Measurements from ENCODE around the gene CIRBP. TPM values are rescaled to one million over a fixed set of nuclear protein-coding genes. Genes with fewer than 3 reads are reported as not detected.

The CIRBP gene
- total and polyA plus RNA-seq, 2 of the 13 experiments (the other 11 are each of a cell fraction or from before 2014, with no cell fraction given) = 133 to 140 TPM

DNA sequence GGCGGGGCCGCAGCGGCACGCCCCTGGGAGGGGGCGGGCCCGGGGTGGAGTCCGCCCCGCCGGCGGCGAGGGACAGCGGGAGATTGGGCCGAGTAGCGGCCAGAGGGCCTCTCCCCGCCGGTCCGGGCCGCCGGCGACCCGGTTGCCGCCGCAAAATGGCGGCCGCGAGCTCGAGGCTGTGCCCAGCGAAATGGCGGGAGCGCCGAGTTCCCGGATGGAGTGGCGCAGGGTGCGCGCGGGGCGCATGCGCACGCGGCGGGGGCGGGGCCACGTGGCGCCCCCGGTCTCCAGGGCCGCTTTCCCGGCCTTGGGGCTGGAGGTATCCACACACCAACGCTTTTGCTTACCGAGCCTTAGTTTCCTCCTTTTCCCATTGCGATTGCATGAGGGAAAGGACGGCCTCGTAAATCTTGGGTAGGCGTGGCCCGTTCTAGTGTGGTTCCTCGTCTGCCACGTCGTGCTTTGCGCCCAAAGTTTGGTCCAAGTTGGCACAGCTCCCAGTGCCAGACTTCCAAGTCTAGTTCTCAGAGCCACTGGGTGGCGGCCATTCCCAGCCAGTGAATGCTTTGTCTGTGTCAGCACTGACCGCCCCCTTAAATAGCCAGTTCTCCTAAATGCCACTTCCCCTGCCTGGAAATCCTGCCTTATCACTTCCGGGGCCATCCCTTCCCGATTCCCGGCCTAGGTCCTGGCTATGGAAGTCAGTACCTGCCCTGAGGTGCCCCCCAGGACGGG is 513 bp downstream of the CIRBP start (continued):
- no peak for TF ChIP-seq JARID2 (CRISPR knock-in tag; IDR thresholded peaks at IDR 0.05; ENCODE audit: insufficient replicate concordance)
- TF ChIP-seq ZNF33A (CRISPR knock-in tag; IDR thresholded peaks at IDR 0.05; ENCODE audit: borderline replicate concordance) = no peak
- TF ChIP-seq ZZZ3 (CRISPR knock-in tag; IDR thresholded peaks at IDR 0.05; ENCODE audit: borderline replicate concordance) = 0 out of 2 replicates have a peak, but pooled peaks have one; percentile 15
- TF ChIP-seq MLLT10 (CRISPR knock-in tag; IDR thresholded peaks at IDR 0.05) = no peak
- TF ChIP-seq ZNF768 (CRISPR knock-in tag; IDR thresholded peaks at IDR 0.05) = peak; percentile 79
- TF ChIP-seq ONECUT2 (CRISPR knock-in tag; IDR thresholded peaks at IDR 0.05) = no peak
- TF ChIP-seq, protein P1, sequence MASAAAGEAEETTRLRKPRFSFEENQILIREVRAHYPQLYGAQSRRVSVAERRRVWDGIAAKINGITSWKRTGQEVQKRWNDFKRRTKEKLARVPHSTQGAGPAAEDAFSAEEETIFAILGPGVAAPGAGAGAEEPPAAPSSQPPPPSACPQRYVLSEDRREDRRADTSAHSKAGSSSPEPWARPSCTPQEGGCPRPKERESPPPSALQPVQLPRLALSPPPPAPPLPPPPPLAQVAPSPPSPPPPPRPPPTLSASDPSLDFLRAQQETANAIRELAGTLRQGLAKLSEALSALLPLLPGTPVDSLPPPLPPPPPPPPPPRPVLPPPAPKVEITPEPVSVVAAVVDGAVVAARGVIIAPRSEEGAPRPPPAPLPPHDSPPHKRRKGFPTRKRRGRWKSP (CRISPR knock-in tag; IDR thresholded peaks at IDR 0.05) = 0 out of 2 replicates have a peak, but pooled peaks have one; percentile 38
- TF ChIP-seq ATF7-NPFF (CRISPR knock-in tag; IDR thresholded peaks at IDR 0.05; ENCODE audit: low read depth) = peak; percentile 88
- TF ChIP-seq ASH2L (IDR thresholded peaks at IDR 0.05; ENCODE audit: insufficient read length, low read depth, low read length) = peak; percentile 37
- TF ChIP-seq, protein P2, sequence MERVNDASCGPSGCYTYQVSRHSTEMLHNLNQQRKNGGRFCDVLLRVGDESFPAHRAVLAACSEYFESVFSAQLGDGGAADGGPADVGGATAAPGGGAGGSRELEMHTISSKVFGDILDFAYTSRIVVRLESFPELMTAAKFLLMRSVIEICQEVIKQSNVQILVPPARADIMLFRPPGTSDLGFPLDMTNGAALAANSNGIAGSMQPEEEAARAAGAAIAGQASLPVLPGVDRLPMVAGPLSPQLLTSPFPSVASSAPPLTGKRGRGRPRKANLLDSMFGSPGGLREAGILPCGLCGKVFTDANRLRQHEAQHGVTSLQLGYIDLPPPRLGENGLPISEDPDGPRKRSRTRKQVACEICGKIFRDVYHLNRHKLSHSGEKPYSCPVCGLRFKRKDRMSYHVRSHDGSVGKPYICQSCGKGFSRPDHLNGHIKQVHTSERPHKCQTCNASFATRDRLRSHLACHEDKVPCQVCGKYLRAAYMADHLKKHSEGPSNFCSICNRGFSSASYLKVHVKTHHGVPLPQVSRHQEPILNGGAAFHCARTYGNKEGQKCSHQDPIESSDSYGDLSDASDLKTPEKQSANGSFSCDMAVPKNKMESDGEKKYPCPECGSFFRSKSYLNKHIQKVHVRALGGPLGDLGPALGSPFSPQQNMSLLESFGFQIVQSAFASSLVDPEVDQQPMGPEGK (CRISPR knock-in tag; IDR thresholded peaks at IDR 0.05) = no peak; the same call in 1 of the 2 replicates
- no peak; the same call in 1 of the 2 replicates for TF ChIP-seq ZFX (CRISPR knock-in tag; IDR thresholded peaks at IDR 0.05; ENCODE audit: low read depth)
- TF ChIP-seq KLF6 (CRISPR knock-in tag; IDR thresholded peaks at IDR 0.05) = peak; percentile 15; the same call in 1 of the 2 replicates
- no peak for TF ChIP-seq ZNF747 (CRISPR knock-in tag; IDR thresholded peaks at IDR 0.05; ENCODE audit: borderline replicate concordance)
- TF ChIP-seq ZSCAN22 (CRISPR knock-in tag; IDR thresholded peaks at IDR 0.05) = 0 out of 2 replicates have a peak, but pooled peaks have one; percentile 43
- no peak for TF ChIP-seq MTF1 (CRISPR knock-in tag; IDR thresholded peaks at IDR 0.05)
- no peak; the same call in 1 of the 2 replicates for TF ChIP-seq ZNF749 (CRISPR knock-in tag; IDR thresholded peaks at IDR 0.05; ENCODE audit: borderline replicate concordance)
- no peak for TF ChIP-seq ZBTB8A (CRISPR knock-in tag; IDR thresholded peaks at IDR 0.05; ENCODE audit: borderline replicate concordance, low read depth)
- TF ChIP-seq ZNF101 (CRISPR knock-in tag; IDR thresholded peaks at IDR 0.05; ENCODE audit: borderline replicate concordance, low read depth) = no peak; the same call in 1 of the 2 replicates
- TF ChIP-seq NFRKB (IDR thresholded peaks at IDR 0.05) = no peak
- TF ChIP-seq ZNF232 (CRISPR knock-in tag; IDR thresholded peaks at IDR 0.05; ENCODE audit: borderline replicate concordance) = no peak
- TF ChIP-seq, protein P3, sequence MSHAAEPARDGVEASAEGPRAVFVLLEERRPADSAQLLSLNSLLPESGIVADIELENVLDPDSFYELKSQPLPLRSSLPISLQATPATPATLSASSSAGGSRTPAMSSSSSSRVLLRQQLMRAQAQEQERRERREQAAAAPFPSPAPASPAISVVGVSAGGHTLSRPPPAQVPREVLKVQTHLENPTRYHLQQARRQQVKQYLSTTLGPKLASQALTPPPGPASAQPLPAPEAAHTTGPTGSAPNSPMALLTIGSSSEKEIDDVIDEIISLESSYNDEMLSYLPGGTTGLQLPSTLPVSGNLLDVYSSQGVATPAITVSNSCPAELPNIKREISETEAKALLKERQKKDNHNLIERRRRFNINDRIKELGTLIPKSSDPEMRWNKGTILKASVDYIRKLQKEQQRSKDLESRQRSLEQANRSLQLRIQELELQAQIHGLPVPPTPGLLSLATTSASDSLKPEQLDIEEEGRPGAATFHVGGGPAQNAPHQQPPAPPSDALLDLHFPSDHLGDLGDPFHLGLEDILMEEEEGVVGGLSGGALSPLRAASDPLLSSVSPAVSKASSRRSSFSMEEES (CRISPR knock-in tag; IDR thresholded peaks at IDR 0.05) = no peak
- no peak for TF ChIP-seq HOXA7 (CRISPR knock-in tag; IDR thresholded peaks at IDR 0.05)
- TF ChIP-seq ZNF337 (CRISPR knock-in tag; IDR thresholded peaks at IDR 0.05; ENCODE audit: borderline replicate concordance, low read depth) = no peak
- peak; percentile 94 for TF ChIP-seq RNF2 (conservative IDR thresholded peaks at IDR 0.05; ENCODE audit: low read depth)
- TF ChIP-seq TMF1 (CRISPR knock-in tag; IDR thresholded peaks at IDR 0.05; ENCODE audit: low read depth) = no peak
- TF ChIP-seq FOXO1 (CRISPR knock-in tag; IDR thresholded peaks at IDR 0.05) = no peak
- no peak; the same call in 1 of the 2 replicates for TF ChIP-seq SP5 (CRISPR knock-in tag; IDR thresholded peaks at IDR 0.05; ENCODE audit: borderline replicate concordance, low read depth)

Data from HepG2 (cell line).